DND-41 (cell line): ENCODE results near the gene GALP.

Source experiments
- ATAC-seq: fragments of 200-7000 bp; cut with Tn5 transposase; 3 replicates; pipeline ENCODE4 v1.9.1; 2021; ENCODE audit warnings: low read depth; ENCODE audit not compliant: insufficient read depth
- DNase-seq: peaks from one replicate; pipeline ENCODE4 v3.0.0-alpha.2; 2020
- H2AFZ ChIP-seq: 2 replicates; pipeline ENCODE4 v1.6.0; 2012; ENCODE audit warnings: low read depth, low read length
- H3K27ac ChIP-seq: 2 replicates; pipeline ENCODE4 v1.5.1; 2012; ENCODE audit warnings: low read length, inconsistent platforms
- H3K27me3 ChIP-seq: fragments of 200-600 bp; sonication (generic); 2 replicates; pipeline ENCODE4 v1.6.0; 2012; ENCODE audit warnings: low read length, mild to moderate bottlenecking, inconsistent platforms; ENCODE audit not compliant: insufficient read depth, poor library complexity
- H3K36me3 ChIP-seq: 2 replicates; pipeline ENCODE4 v1.5.1; 2012; ENCODE audit warnings: low read length, inconsistent platforms; ENCODE audit not compliant: insufficient read depth
- H3K4me1 ChIP-seq: 2 replicates; pipeline ENCODE4 v1.5.1; 2012; ENCODE audit warnings: mild to moderate bottlenecking, low read length; ENCODE audit not compliant: insufficient read depth
- H3K4me2 ChIP-seq: 2 replicates; pipeline ENCODE4 v1.6.0; 2012; ENCODE audit warnings: mild to moderate bottlenecking, moderate library complexity, low read length, inconsistent platforms; ENCODE audit not compliant: insufficient read depth
- H3K4me3 ChIP-seq, 2 experiments: fragments of 200-600 bp in 1 of 2; shearing (Covaris generic) in 1 of 2; 2 replicates each; pipeline ENCODE4 v1.5.1; 2012 to 2016; ENCODE audit warnings: inconsistent platforms in 2 of 2, low read length in 2 of 2, mild to moderate bottlenecking in 2 of 2, low read depth in 1 of 2, moderate library complexity in 1 of 2
- H3K79me2 ChIP-seq: 2 replicates; pipeline ENCODE4 v1.6.0; 2012; ENCODE audit warnings: low read length, inconsistent platforms; ENCODE audit not compliant: insufficient read depth
- H3K9ac ChIP-seq: 2 replicates; pipeline ENCODE4 v1.6.0; 2012; ENCODE audit warnings: low read depth, mild to moderate bottlenecking, inconsistent platforms, low read length, moderate library complexity
- H3K9me3 ChIP-seq: 2 replicates; pipeline ENCODE4 v1.5.1; 2012; ENCODE audit warnings: low read length, moderate library complexity, mild to moderate bottlenecking, inconsistent platforms; ENCODE audit not compliant: insufficient read depth, severe bottlenecking
- H4K20me1 ChIP-seq: 2 replicates; pipeline ENCODE4 v1.6.0; 2012; ENCODE audit warnings: low read length; ENCODE audit not compliant: insufficient read depth
- EZH2 ChIP-seq: IDR thresholded peaks from 3 replicates; pipeline ENCODE4 v1.6.1; 2012; ENCODE audit warnings: borderline replicate concordance, low read depth, mild to moderate bottlenecking, moderate library complexity, low read length, inconsistent platforms; ENCODE audit not compliant: severe bottlenecking
- TF ChIP-seq, protein P1 (sequence below): IDR thresholded peaks from 2 replicates; pipeline ENCODE4 v1.5.1; 2012; ENCODE audit warnings: borderline replicate concordance, low read length, moderate library complexity, mild to moderate bottlenecking; ENCODE audit not compliant: poor library complexity, severe bottlenecking; ENCODE audit errors: extremely low read depth

Gene GALP

DNA sequence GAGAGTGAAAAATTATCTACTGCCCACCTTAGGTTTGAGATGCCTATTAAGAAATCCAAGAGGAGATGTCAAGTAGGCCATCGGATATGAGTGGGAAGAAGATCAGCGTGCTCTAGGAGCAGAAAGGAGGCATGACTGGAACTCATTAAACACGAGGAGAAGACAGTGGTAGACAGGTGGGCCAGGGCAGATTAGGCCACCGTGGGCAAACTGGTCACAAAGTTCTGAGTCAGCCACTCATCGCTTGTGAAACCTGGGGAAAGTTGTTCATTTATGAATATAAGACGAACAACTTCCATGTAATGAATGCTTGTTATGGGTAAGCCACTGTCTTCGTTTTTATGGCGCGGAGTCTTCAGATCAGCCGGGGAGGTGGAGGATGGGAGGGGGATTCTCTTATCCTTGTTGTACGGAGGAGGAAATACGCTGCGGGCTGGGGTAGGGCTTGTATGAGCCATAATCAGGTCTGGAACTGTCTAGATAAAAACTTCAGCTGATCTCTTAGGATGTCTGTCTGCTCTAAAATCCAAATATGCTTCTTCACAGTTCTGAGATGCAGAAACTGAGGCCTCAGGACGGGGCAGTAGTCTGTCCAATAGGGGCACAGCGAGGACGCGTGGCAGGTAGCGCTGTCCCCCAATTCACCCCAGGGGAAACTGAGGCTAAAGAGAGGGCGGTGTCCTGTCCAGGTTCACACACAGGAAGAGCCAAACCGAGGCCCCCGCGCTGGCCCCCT lies 35.8 kb upstream of the GALP start:
- Histone ChIP-seq H3K27me3 (no peaks in the 10 kb centered on the region), H3K4me2 (peak overlapping the region; percentile 86), H3K4me1 (peaks cover 43% of the 10 kb centered on the region), H3K36me3 (peaks cover 5% of the 10 kb centered on the region; the same call in 1 of the 2 replicates), H3K27ac (peak overlapping the region; percentile 88), H3K9me3 (no peaks in the 10 kb centered on the region), H3K9ac (peak overlapping the region; percentile 59), H2AFZ (peak overlapping the region; percentile 61), H3K79me2 (peaks cover 35% of the 10 kb centered on the region), H4K20me1 (peaks cover 8% of the 10 kb centered on the region; the same call in 1 of the 2 replicates), H3K4me3 (peak overlapping the region; percentile 33 to 70; a peak in 3 of 4 replicates)
- no peak for DNase-seq
- no peak for ATAC-seq
- TF ChIP-seq EZH2, result no peak
- TF ChIP-seq, protein P1, sequence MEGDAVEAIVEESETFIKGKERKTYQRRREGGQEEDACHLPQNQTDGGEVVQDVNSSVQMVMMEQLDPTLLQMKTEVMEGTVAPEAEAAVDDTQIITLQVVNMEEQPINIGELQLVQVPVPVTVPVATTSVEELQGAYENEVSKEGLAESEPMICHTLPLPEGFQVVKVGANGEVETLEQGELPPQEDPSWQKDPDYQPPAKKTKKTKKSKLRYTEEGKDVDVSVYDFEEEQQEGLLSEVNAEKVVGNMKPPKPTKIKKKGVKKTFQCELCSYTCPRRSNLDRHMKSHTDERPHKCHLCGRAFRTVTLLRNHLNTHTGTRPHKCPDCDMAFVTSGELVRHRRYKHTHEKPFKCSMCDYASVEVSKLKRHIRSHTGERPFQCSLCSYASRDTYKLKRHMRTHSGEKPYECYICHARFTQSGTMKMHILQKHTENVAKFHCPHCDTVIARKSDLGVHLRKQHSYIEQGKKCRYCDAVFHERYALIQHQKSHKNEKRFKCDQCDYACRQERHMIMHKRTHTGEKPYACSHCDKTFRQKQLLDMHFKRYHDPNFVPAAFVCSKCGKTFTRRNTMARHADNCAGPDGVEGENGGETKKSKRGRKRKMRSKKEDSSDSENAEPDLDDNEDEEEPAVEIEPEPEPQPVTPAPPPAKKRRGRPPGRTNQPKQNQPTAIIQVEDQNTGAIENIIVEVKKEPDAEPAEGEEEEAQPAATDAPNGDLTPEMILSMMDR, result no peak

DNA sequence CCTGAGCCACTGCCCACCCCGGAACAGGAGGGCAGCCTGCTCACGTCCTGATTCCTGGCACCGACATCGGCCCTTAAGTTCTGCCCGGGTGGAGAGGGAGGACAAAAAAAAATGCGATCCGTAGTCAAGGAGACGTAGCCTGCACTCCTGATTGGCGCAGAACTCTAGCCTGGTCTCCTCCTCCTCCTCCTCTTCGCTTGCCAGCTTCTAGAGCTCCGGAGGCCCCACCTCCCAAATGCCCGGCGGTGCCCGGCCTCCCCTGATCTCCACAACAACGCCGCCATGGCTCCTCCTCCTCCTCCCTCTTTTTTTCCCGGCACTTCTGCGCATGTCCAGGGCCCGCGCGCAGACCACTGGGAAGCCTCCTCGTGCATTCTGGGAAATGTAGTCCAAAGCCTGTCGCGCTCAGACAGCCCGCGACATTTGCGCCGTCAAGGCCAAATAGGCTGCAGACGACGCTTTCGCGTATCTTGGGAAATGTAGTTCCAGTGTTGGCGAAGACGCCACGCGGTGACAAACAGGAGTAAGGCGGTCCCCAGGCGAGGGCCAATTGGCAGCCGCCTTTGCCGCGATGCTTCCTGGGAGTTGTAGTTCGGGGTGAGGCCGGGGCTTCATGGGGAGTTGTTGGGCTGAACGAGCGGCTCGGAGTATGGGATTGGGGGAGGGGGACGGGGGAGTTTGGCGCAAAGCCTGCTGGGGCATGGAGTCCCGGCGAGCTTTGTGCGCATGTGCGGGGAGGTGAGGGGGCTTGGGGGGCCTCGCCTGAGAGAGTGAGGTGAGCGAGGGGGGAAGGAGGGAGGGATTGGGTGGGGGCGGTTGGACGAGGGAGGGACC lies 35.0 kb upstream of the GALP start, which contains the start of gene ZNF444:
TSS of gene ZNF444 (plus strand) at position 705 of the 834 bp plus-strand sequence. CDS start 5,625 bp downstream, outside the sequence.
- Histone ChIP-seq H2AFZ (peak within 1 kb of the TSS; percentile 63), H3K4me3 (peak within 1 kb of the TSS; percentile 33 to 70; a peak in 3 of 4 replicates), H3K9ac (peak within 1 kb of the TSS; percentile 59), H3K4me1 (peaks cover 43% of the 10 kb centered on the region), H3K27me3 (no peaks in the 10 kb centered on the region), H3K79me2 (peaks cover 42% of the 10 kb centered on the region), H3K4me2 (peak within 1 kb of the TSS; percentile 86), H3K36me3 (peaks cover 9% of the 10 kb centered on the region), H3K9me3 (no peaks in the 10 kb centered on the region), H4K20me1 (peaks cover 11% of the 10 kb centered on the region), H3K27ac (peak within 1 kb of the TSS; percentile 88)
- peak; percentile 89 for ATAC-seq
- DNase-seq, result peak; percentile 99
- TF ChIP-seq, protein P1, result no peak
- TF ChIP-seq EZH2, result no peak

DNA sequence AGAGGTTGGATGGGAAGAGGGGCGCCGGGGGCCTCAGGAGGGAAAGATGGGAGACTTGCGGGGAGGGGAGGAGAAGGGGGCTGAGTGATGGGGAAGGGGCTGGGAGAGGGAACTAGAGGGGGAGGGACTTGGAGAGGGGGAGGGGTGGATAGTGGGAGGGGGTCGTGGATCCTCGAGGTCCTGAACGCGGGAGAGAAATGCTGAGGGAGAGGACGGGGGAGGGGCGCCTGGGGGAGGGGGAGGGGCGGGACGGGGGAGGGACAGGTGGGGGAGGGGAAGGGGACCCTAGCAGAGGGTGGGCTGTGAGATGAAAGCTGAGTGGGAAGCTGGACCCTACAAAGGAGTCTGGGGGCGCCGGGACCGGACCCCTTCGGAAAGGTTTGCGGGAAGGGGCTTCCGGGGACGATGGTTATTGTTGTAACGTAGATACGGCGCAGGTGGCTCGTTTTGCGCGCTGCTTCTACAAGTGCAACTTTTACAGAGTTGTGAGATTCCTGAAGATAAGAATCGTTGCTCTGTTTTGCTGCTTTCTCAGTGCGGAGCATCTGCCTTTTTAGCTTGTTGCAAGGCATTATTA lies 34.3 kb upstream of the GALP start:
- Histone ChIP-seq H3K9me3 (no peaks in the 10 kb centered on the region), H3K4me2 (peak overlapping the region; percentile 86), H2AFZ (peak overlapping the region; percentile 59; the same call in 1 of the 2 replicates), H3K4me1 (peaks cover 43% of the 10 kb centered on the region), H4K20me1 (peaks cover 13% of the 10 kb centered on the region), H3K36me3 (peaks cover 14% of the 10 kb centered on the region), H3K9ac (peak overlapping the region; percentile 59), H3K79me2 (peaks cover 45% of the 10 kb centered on the region), H3K27me3 (no peaks in the 10 kb centered on the region), H3K27ac (peak overlapping the region; percentile 81), H3K4me3 (peak overlapping the region; percentile 24 to 70; a peak in 3 of 4 replicates)
- no peak for TF ChIP-seq EZH2
- TF ChIP-seq, protein P1, result no peak
- ATAC-seq, result peak; percentile 24
- peak; percentile 76 for DNase-seq
